DMS79 treated with DMSO at 0.1 percent for 48 hours (cell line): ENCODE results near the gene NDUFA6.
"Not testable (repeated sequence)": the region's sequence is repeated elsewhere in the genome, so short reads cannot be mapped to it uniquely, and the experiment has no call there.

Source experiments
- DNase-seq: peaks from one replicate; lab custom pipeline; 2025; lab: John Stamatoyannopoulos, UW

The NDUFA6 gene

GRCh38 chr22:42090596-42091454 lies at the start of gene NDUFA6:
TSS of gene NDUFA6 (minus strand) at chr22:42090772. CDS start at chr22:42090744, 28 bp downstream.
- peak; percentile 91 for DNase-seq

DNA sequence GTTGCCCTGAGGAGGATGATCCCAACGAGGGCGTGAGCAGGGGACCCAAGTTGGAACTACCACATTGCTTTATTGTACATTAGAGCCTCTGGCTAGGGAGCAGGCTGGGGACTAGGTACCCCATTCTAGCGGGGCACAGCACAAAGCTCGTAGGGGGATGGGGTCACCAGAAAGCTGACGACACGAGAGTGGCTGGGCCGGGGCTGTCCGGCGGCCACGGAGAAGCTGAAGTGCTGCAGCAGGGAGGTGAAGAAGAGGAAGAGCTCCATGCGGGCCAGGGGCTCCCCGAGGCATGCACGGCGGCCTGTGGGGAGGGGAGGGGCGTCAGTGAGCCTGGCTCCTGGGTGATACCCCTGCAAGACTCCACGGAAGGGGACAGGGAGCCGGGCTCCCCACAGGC lies 49.6 kb upstream of the NDUFA6 start:
- not testable (repeated sequence) for DNase-seq

DNA sequence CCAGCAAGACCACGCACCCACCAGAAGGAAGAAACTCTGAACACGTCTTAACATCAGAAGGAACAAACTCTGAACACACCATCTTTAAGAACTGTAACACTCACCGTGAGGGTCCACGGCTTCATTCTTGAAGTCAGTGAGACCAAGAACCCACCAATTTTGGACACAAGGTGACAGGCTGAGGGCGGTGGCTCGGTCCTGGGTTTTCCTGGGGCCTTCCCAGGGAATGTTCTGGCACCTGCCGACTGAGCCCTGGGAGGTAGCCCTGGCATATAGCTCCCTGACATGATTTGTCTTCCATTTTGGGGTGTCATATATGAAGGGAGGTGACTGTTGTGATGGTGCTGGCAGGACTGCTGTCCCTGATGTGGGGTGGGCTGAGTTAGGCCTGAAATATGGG lies 48.9 kb upstream of the NDUFA6 start:
- DNase-seq = not testable (repeated sequence)

DNA sequence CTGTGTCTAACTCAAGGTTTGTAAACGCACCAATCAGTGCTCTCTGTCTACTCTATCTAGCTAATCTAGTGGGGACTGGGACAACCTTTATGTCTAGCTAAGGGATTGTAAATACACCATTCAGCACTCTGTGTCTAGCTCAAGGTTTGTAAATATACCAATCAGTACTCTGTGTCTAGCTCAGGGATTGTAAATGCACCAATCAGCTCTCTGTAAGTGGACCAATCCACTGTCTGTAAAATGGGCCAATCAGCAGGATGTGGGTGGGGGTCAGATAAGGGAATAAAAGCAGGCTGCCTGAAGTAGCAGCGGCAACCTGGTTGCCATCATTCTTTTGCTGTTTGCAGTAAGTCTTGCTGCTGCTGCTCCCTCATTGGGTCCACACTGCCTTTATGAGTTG lies 48.4 kb upstream of the NDUFA6 start:
- DNase-seq = no peak

- no peak for DNase-seq
Measured at GRCh38 chr22:42138122-42138770, 47.7 kb upstream of the NDUFA6 start.

GRCh38 chr22:42135688-42136087 lies 45.1 kb upstream of the NDUFA6 start:
- DNase-seq = not testable (repeated sequence)

DNA sequence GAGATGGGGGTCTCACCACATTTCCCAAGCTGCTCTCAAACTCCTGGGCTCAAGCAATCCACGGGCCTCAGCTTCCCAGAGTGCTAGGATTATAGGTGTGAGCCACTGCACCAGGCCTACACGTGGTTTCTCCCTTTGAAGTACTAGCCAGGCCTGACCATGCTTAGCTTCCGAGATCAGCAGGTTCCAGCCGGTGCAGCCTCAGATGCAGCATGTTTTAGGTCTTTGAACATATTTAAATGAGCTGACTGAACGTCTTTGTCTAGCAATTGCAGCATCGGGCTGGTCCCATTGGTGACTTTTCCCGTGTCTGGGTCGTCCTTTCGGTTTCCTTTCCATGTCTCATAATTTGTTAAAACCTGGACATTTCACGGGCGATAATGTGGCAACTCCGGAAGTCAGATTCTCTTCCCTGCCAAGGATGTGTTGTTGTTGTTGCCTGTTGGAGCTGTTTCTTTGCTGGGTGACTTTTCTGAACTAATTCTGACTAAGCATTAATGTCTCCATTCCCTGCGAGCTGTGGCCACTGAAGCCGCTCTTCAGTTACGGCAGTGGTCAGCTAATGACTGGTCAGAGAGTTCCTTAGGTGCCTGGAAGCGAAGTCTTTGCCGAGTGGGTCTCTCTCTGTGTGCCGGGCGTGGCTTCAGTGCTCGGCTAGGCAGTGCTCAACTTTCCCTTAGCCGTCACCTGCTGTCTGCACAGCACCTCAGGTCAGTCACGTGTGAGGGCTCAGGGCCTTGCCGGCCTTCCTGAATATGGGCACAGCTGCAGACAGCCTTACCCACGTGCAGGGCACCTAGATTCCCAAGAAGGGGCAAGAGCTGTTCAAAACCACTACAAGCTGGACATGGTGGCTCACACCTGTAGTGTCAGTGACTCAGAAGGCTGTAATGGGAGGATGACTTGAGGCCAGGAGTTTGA lies 43.8 kb upstream of the NDUFA6 start:
- no peak for DNase-seq

GRCh38 chr22:42132457-42132856 lies 41.9 kb upstream of the NDUFA6 start:
- DNase-seq = no peak

GRCh38 chr22:42131562-42131961 lies 41.0 kb upstream of the NDUFA6 start:
- DNase-seq = no peak

- not testable (repeated sequence) for DNase-seq
Measured at GRCh38 chr22:42130639-42131431, 40.3 kb upstream of the NDUFA6 start, which contains the start of gene CYP2D6. TSS of gene CYP2D6 (minus strand) at chr22:42130810. CDS start at chr22:42130791, 19 bp downstream.

DNA sequence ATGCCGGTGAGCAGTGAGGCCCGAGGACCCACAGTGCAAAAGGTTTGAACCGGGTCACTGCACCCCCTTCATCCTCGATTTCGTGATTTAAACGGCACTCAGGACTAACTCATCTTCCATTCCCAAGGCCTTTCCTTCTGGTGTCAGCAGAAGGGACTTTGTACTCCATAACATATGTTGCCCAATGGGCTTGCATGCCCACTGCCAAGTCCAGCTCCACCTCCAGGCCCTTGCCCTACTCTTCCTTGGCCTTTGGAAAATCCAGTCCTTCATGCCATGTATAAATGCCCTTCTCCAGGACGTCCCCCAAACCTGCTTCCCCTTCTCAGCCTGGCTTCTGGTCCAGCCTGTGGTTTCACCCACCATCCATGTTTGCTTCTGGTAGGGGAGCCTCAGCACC lies 39.6 kb upstream of the NDUFA6 start:
- not testable (repeated sequence) for DNase-seq

- not testable (repeated sequence) for DNase-seq
Measured at GRCh38 chr22:42128776-42129694, 38.5 kb upstream of the NDUFA6 start.

DNA sequence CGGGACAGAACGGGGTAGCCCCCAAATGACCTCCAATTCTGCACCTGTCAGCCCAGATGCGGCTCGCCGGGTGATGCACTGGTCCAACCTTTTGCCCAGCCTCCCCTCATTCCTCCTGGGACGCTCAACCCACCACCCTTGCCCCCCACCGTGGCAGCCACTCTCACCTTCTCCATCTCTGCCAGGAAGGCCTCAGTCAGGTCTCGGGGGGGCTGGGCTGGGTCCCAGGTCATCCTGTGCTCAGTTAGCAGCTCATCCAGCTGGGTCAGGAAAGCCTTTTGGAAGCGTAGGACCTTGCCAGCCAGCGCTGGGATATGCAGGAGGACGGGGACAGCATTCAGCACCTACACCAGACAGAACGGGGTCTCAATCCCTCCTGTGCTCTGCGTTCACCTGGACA lies 37.4 kb upstream of the NDUFA6 start:
- not testable (repeated sequence) for DNase-seq

- DNase-seq = no peak
Measured at GRCh38 chr22:42127606-42128005, 37.0 kb upstream of the NDUFA6 start.

GRCh38 chr22:42123529-42123928 lies 33.0 kb upstream of the NDUFA6 start:
- DNase-seq = not testable (repeated sequence)

GRCh38 chr22:42120231-42121021 lies 29.9 kb upstream of the NDUFA6 start:
- DNase-seq = not testable (repeated sequence)

GRCh38 chr22:42116848-42117424 lies 26.4 kb upstream of the NDUFA6 start:
- DNase-seq = no peak

- DNase-seq = not testable (repeated sequence)
Measured at GRCh38 chr22:42115420-42115830, 24.9 kb upstream of the NDUFA6 start.

- DNase-seq = no peak
Measured at GRCh38 chr22:42114721-42115120, 24.1 kb upstream of the NDUFA6 start.
